Stimulated activated CD4-positive, alpha-beta T cell treated with anti-CD3 and anti-CD28 coated beads, TNF-alpha, amount 100 ng/mL, for 1 hour (primary cell): Measurements from ENCODE around the gene ZNF384.

Source experiments
- DNase-seq, 3 donors: peaks; one replicate each; pipeline ENCODE4 v3.0.0-alpha.2; 2020; ENCODE audit warnings: low read depth in 3 of 3, low spot score in 1 of 3

Gene ZNF384

DNA sequence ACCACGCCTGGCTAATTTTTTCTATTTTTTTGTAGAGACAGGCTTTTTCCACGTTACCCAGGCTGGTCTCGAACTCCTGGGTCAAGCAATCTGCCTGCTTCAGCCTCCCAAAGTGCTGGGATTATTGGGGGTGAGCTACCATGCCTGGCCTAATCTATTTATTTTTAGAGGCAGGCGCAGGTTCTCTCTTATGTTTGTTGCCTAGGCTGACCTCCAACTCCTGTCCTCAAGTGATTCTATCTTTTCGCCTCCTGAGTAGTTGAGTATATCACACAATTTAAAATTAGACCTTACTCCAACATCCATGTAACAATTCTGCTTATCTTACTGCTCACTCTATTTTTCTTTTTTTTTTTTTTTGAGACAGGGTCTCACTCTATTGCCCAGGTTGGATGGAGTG lies 35.2 kb downstream of the ZNF384 start:
- DNase-seq = no peak

GRCh38 chr12:6653342-6653741 lies 35.8 kb downstream of the ZNF384 start:
- DNase-seq = no peak

GRCh38 chr12:6652391-6652790 lies 36.8 kb downstream of the ZNF384 start:
- no peak for DNase-seq

- DNase-seq = no peak
Measured at GRCh38 chr12:6650832-6651231, 38.3 kb downstream of the ZNF384 start.

DNA sequence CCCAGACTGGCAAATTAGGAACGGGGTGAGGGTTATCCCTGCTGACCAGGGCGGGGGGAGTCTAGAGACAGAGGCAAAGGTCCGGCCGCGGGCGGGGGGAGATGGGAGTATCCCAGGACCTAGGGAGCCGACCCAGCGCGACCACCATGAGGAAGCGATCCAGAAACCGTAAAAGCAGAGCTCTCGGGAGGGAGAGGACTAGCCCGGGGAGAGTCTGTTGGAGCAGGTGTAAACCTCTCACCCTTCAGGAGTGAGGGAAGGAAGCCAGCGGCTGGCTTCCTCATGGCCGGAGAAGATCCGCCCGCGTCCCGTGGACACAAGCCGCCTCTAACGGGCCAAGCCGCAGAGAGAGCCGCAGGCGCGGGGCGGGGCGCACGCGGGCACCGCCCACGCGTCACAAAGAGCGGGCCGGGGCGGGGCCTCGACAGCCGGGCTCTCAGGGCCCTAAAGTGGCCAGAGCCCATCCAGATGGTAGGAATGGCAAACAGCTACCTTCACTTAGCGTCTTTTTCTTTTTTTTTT lies 42.0 kb downstream of the ZNF384 start, which contains the start of gene ACRBP:
Gene ACRBP (minus strand): TSS at position 350 of the 522 bp plus-strand sequence. CDS start 66 bp downstream, at position 284.
- no peak for DNase-seq

GRCh38 chr12:6646276-6647082 lies 42.7 kb downstream of the ZNF384 start:
- DNase-seq = no peak

DNA sequence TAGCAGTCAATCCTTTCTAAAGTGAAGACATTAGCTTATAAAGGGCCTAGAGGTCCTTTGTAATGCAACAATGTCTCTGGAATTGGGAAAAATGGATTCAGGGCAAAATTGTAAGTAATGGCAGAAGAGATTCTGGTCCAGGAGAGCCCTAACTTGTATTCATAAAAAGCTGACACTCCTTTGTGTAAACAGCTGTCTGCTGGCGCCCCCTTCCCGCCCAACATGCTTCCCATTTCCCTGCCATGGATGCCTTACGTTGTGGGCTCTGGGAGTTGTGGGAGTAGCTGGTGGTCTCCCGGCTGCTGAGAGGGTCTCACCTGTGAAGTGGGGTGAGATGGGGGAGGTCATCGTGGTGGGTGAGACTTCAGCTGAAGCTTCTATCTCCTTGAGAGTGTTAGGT lies 44.3 kb downstream of the ZNF384 start:
- no peak for DNase-seq

DNA sequence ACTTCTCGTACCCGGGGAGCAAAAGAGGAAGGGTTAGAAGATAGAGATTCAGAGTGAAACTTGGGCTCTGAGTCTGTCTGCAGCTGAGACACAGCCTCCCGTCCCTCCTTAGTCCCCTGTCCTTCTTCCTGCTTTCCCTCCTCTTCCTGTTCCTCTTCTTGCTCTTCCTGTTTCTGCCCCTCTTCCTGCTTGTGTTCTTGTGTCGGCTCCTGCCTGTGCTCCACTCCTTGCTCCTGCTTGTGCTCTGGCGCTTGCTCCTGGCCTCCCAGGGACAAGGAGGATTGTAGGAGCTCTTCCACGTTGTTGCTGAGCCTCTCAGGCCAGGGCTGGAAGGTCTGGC lies 44.9 kb downstream of the ZNF384 start:
- no peak for DNase-seq

DNA sequence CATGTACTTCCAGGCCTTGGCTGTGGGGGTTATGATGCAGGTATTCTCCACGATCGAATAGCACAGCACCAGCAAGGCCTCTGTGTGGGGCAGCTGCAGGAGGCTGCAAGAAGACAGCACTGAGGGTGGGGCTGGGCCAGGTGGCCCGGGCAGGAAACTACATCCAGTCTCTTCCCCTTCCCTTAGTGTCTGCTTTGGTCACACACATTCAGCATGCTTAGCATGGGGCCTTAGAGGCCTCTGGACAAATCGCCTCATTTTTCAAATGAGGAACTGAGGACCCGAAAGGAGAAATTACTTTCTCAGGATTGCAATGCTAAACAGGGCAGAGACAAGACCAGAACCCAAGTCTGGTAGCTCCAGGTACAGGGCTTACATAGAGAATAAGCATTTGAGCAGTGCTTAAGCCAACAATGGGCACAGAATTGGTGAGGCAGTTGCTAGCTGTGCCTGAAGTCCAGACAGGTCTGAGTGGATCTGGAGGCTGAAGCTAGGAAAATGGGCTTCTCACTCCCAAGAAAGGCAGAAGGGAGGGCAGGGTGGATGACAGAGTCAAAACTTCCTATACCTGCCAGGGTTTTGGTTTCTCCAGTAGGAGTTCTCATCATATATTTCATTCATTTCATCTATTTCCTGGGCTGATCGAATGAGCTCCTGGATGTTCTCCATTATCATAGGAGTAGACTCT lies 45.5 kb downstream of the ZNF384 start:
- no peak for DNase-seq

DNA sequence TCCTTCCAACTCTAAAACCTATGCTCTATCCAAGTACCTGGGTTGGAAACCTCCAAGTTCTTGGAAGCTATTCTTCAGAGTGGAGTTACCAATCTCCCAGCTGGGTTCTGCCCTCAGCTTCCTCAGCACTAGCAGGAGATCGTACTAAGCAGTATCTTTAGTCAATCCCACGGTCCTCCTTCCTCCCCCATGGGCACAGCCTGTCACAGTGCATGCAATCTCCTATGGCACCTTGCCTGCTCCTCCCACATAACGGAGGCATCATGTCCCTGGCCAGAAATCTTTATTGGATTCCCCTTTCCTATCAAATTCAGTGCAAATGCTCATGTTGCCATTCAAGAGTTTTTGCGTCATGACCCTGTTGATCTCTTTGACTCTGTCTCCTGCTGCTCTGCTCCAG lies 48.0 kb downstream of the ZNF384 start:
- DNase-seq = no peak

GRCh38 chr12:6640497-6640896 lies 48.7 kb downstream of the ZNF384 start:
- no peak for DNase-seq

DNA sequence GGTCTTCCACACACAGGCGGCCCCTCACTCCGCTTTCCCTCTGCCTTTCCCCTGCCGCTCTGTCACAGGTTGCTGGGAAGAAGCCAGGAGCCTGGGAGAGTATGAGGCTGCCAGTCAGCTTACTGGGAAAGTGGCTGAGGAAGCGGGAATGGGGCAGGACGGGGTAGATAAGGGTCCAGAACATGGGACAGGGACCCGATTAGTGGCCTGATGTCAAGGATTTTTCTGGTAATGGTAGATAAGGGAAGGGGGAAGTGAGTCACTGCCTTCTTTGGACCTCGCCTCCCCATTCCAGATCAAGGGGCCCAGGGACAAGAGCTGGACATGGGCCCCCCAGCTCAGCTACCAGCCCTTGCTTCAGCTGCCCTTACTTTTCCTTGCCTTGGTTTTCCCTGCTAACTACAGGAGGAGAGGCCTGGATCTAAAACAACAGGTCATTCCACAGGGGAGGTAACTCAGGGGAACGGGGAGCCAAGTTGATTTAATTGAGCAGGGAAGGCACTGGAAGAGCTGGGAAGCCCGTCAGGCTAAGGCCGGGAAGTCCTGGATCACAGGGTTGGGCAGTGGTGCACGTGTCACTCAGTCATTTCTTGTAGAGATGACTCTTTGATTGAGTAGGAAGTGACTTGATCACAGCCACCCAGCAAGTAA lies 49.9 kb downstream of the ZNF384 start:
- no peak for DNase-seq

DNA sequence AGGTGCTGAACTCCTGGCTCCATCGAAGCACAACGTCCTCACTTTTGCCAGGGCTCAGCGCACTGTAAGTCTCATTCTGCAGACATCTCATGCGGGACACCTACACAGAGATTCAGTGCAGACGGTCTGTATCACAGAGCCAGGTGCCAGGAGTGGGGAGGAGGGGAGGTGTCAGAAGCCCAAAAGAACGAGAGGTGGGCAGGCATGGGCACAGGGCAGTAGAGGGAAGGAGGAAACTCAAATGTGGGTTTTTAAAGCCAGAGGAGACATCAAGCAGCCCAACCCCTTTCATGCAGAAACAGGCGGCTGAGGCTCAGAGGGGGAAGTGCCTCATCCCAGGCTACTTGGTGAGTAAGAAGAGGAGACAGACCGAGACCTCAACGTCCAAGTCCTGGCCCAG lies 50.9 kb downstream of the ZNF384 start:
- DNase-seq = no peak

- no peak for DNase-seq
Measured at GRCh38 chr12:6635856-6636531, 53.2 kb downstream of the ZNF384 start, which contains the start of gene LPAR5. TSS of gene LPAR5 (minus strand) at chr12:6635959. CDS start at chr12:6621248, 14,711 bp downstream.

DNA sequence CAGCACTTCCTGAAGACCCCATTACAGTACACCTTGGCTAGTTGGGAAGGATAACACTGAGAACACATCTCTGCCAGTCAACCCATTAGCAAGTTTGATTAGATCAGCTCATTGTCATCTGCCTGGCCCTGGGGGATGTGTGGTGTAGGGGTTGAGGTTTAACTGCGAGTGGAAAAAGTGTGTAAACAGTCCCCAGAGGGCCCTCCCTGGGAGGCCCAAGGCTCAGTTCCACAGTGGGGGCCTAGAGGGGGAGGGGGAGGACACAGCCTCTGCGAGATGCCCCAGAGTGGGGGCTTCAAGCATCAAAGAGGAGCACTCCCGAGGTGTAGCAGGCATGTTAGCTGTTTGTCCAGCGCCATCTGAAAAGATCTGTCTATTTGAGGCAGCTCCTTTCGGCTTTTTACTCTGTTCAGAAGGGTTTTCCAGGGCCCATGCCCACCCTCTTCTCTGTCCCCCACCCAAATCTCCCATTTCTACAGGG lies 53.8 kb downstream of the ZNF384 start:
- DNase-seq = no peak

DNA sequence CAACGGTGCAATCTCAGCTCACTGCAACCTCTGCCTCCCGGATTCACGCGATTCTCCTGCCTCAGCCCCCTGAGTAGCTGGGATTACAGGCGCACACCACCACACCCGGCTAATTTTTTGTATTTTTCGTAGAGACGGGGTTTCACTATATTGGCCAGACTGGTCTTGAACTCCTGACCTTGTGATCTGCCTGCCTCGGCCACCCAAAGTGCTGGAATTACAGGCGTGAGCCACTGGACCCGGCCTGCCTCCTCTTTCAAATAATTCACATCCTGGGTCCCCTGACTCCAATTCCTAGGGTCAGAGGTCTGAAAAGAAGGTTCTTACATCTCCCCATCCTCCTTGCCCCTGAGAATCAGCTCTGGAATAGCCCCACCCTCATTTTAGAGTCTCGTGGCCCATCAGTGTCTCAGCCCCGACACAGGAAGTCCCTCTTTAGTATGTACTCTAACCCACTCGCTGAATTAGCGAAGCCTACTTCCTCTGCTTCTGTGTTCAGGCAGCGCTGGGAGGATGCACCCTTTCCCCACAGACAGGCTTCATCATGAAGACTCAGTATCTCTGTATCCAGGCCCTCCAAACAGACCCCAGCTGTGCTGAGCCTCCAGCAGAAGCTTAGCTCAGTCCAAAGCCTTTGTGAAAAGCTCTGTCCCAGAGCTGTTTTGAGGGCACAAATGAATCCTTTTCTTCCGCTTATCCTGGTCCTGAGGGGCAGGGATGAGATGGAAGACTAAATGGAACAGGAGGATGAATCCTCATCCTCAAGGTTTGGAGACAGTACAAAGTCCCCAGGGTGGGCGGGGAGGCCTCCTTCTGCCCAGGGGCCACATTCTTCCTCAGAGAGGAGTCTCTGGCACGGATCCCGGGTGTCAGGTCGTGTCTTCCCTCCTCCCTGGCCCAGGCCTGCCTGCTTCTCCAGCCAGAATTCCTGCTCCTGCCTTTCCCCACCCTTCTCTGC lies 56.9 kb downstream of the ZNF384 start:
- no peak for DNase-seq

DNA sequence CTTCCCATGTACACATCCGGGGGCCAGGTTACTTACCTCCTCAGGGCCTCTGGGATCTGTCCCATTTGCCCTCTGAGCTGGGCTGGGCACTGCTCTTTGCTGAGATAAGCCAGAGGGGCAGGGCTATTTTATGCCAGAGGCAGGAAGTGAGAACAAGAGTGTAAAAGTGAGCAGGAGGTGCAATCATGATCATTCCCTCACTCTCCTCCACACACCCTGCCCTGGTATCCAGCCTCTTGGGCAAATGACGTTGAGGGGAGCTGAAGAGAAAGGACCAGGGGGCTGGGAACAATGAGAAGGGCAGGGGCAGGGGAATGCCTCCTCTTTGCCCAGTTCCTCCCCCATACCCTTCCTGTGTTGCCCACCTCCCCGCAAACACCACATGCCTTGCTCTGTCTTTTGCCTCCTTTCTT lies 57.6 kb downstream of the ZNF384 start:
- no peak for DNase-seq

GRCh38 chr12:6630736-6631135 lies 58.4 kb downstream of the ZNF384 start:
- no peak for DNase-seq

GRCh38 chr12:6627616-6628015 lies 61.6 kb downstream of the ZNF384 start:
- DNase-seq = no peak
